ENCODE measurements around the gene EFNA4. TPM values are rescaled to one million over a fixed set of nuclear protein-coding genes. Genes with fewer than 3 reads are reported as not detected.

The EFNA4 gene
- total and polyA plus RNA-seq, 11 donors: 1.1 to 4.8 (median 2.2) TPM

DNA sequence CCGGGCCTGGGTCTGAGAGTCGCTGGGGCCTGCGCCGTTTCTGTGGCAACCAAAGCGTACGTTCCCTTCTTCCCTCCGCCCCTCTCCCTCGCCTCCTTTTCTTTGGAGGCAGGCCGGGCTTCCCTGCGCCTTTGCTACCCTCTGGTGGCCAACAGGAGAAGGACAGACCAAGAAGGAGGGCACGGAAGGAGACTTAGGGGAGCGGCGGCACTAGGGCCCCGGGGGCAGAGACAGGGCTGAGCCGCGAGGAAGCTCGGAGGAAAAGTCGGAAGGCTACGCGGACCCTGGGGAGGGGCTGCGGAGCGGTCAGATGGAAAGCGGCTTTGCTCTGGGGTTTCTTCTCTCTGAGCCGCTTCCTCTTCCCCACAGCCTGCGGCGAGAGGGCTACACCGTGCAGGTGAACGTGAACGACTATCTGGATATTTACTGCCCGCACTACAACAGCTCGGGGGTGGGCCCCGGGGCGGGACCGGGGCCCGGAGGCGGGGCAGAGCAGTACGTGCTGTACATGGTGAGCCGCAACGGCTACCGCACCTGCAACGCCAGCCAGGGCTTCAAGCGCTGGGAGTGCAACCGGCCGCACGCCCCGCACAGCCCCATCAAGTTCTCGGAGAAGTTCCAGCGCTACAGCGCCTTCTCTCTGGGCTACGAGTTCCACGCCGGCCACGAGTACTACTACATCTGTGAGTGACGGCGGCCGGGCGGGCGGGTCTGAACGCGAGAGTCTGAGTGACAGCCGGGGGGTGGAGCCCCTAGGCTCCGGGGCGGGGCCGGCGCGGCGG lies 21.4 kb downstream of the EFNA4 start:
- H3K9me3 ChIP-seq: no peaks in the 10 kb centered on the region
- peak; percentile 83 to 91 (median 88) for ATAC-seq
- H3K27me3 ChIP-seq: peaks cover 38 to 46% (median 45%) of the 10 kb centered on the region in 9 donors
- DNase-seq: peak; percentile 92 to 96 (median 93)
- intact Hi-C loops (cut with DNase I): loop anchor here in 9 of 10 donors (1.0 to 10.0 kb wide), 11 partner anchors 22 to 530 kb away; partner anchors contain the start of genes EFNA4 (in 2 of the 9), PYGO2 (in 2 of the 9), PBXIP1 (in 1 of the 9) and UBE2Q1 (in 1 of the 9)
- TF ChIP-seq POLR2A (IDR thresholded peaks at IDR 0.05): no peak
- TF ChIP-seq, protein P1, sequence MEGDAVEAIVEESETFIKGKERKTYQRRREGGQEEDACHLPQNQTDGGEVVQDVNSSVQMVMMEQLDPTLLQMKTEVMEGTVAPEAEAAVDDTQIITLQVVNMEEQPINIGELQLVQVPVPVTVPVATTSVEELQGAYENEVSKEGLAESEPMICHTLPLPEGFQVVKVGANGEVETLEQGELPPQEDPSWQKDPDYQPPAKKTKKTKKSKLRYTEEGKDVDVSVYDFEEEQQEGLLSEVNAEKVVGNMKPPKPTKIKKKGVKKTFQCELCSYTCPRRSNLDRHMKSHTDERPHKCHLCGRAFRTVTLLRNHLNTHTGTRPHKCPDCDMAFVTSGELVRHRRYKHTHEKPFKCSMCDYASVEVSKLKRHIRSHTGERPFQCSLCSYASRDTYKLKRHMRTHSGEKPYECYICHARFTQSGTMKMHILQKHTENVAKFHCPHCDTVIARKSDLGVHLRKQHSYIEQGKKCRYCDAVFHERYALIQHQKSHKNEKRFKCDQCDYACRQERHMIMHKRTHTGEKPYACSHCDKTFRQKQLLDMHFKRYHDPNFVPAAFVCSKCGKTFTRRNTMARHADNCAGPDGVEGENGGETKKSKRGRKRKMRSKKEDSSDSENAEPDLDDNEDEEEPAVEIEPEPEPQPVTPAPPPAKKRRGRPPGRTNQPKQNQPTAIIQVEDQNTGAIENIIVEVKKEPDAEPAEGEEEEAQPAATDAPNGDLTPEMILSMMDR (IDR thresholded peaks at IDR 0.05): peak; percentile 89 to 98 (median 93)
- no peaks in the 10 kb centered on the region for H3K36me3 ChIP-seq
- peak overlapping the region; percentile 65 to 97 (median 88) for H3K27ac ChIP-seq
- WGBS, 4 donors: 1 to 2% (median 1%) methylated on average over 37 to 67 of the region's 67 CpGs
- peaks cover 9 to 63% (median 44%) of the 10 kb centered on the region in 12 donors for H3K4me1 ChIP-seq
- peak overlapping the region; percentile 52 to 87 (median 73) for H3K4me3 ChIP-seq

DNA sequence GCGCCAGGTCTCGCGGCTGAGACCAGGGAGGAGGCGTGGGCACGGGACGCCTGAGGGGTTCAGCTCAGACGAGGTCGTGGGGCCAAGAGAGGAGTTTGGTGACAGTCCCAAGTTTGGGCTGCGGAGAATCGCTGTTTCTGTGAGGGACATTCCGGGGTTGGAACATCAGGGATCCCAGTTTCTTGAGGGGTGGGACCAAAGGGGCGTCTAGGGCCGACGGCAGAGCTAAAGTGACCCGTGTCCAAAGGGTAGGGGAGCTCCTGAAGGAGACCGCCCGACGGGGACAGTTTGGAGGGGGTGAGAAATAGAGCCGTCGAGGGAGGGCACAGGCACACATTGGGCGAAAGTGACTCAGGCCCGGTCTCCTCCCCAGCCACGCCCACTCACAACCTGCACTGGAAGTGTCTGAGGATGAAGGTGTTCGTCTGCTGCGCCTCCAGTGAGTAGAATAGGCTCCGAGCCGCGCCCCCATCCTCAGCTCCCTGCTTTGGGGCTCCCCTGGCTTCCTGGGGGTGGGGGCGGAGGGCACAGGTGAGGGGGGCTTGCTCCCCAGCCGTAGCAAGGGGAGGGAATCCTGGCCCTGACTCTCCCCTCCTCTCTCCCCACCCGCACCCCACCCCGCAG lies 22.1 kb downstream of the EFNA4 start:
- TF ChIP-seq, protein P1 (IDR thresholded peaks at IDR 0.05): no peak
- no peak for TF ChIP-seq POLR2A (IDR thresholded peaks at IDR 0.05)
- WGBS, 4 donors: 1 to 3% (median 2%) methylated on average over 14 to 32 of the region's 32 CpGs
- peak overlapping the region; percentile 52 to 87 (median 73) for H3K4me3 ChIP-seq
- DNase-seq: peak in 3 of 5 donors; percentile 68 to 73 (median 70)
- H3K27ac ChIP-seq: peak overlapping the region; percentile 65 to 97 (median 88)
- no peaks in the 10 kb centered on the region for H3K9me3 ChIP-seq
- H3K36me3 ChIP-seq: no peaks in the 10 kb centered on the region
- H3K4me1 ChIP-seq: peaks cover 2 to 56% (median 37%) of the 10 kb centered on the region in 12 donors
- ATAC-seq: peak in 3 of 4 donors; percentile 18 to 28 (median 24)
- H3K27me3 ChIP-seq: peaks cover 32 to 39% (median 38%) of the 10 kb centered on the region in 9 donors
- intact Hi-C loops (cut with DNase I): loop anchor here in 6 of 10 donors (2.0 to 10.0 kb wide), 4 partner anchors 23 to 531 kb away; partner anchors contain the start of genes EFNA4 (in 1 of the 6), PYGO2 (in 1 of the 6) and UBE2Q1 (in 1 of the 6)

DNA sequence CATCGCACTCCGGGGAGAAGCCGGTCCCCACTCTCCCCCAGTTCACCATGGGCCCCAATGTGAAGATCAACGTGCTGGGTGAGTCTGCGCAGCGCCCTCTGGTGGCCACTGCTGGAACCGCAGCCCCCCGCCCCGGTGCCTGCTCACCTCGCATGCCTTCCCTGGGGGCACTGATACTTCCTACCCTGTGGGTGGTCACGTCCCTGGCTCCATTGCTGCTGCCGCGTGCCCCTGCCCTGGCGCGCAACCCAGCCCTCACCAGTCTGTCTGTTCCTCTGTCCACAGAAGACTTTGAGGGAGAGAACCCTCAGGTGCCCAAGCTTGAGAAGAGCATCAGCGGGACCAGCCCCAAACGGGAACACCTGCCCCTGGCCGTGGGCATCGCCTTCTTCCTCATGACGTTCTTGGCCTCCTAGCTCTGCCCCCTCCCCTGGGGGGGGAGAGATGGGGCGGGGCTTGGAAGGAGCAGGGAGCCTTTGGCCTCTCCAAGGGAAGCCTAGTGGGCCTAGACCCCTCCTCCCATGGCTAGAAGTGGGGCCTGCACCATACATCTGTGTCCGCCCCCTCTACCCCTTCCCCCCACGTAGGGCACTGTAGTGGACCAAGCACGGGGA lies 22.7 kb downstream of the EFNA4 start:
- peak overlapping the region in 2 of 12 donors; percentile 92 to 97 for H3K27ac ChIP-seq
- ATAC-seq (peak in 3 of 4 donors; percentile 16 to 28 (median 25)), DNase-seq (peak; percentile 59 to 82 (median 65))
- TF ChIP-seq POLR2A (IDR thresholded peaks at IDR 0.05): no peak
- TF ChIP-seq, protein P1 (IDR thresholded peaks at IDR 0.05): peak; percentile 95 to 99 (median 96)
- no peaks in the 10 kb centered on the region for H3K36me3 ChIP-seq
- peaks cover 26 to 33% (median 32%) of the 10 kb centered on the region in 9 donors for H3K27me3 ChIP-seq
- no peaks in the 10 kb centered on the region for H3K9me3 ChIP-seq
- intact Hi-C loops (cut with DNase I): loop anchor here in 2 of 10 donors (10.0 kb wide), 2 partner anchors 121 to 531 kb away; partner anchors contain the start of genes PYGO2 (in 1 of the 2) and UBE2Q1 (in 1 of the 2)
- H3K4me3 ChIP-seq: peak overlapping the region in 10 of 12 donors; percentile 60 to 87 (median 76)
- 20 to 24% (median 22%) methylated on average over 6 to 24 of the region's 24 CpGs for WGBS, 4 donors
- H3K4me1 ChIP-seq: peaks cover 2 to 52% (median 32%) of the 10 kb centered on the region in 12 donors

Data from heart left ventricle (tissue), 16 donors.